CD14-positive monocyte (primary cell): Measurements from ENCODE around the gene TRIM65. TPM values are rescaled to one million over a fixed set of nuclear protein-coding genes. Genes with fewer than 3 reads are reported as not detected.
A peak's percentile ranks its signal among the peaks of the same experiment; 100 is the strongest.

Experiments
- DNase-seq, 3 donors: peaks; one replicate each; pipeline ENCODE4 v3.0.0-alpha.2; 2011 to 2022
- H2AFZ ChIP-seq: 2 replicates; pipeline ENCODE4 v1.6.0; 2012; ENCODE audit warnings: mild to moderate bottlenecking, low read depth, low read length, inconsistent platforms; ENCODE audit not compliant: insufficient read depth, poor library complexity, severe bottlenecking
- H3K27ac ChIP-seq, 2 donors: 1 replicate in 1 of 2; 2 replicates in 1 of 2; pipeline ENCODE4 v1.5.1; 2012 to 2013; ENCODE audit warnings: low read length in 2 of 2, control low read depth in 1 of 2, inconsistent platforms in 1 of 2, low read depth in 1 of 2, mild to moderate bottlenecking in 1 of 2
- H3K27me3 ChIP-seq, 2 donors: one replicate each; pipeline versions ENCODE4 v1.6.0 to v1.6.1; 2011 to 2013; ENCODE audit warnings: low read length in 2 of 2; ENCODE audit not compliant: control insufficient read depth in 2 of 2, insufficient read depth in 2 of 2
- H3K36me3 ChIP-seq, 2 donors: replicated peaks in 1 of 2; 1 replicate in 1 of 2; 2 replicates in 1 of 2; pipeline versions ENCODE4 v1.5.1 to v1.6.1; 2012 to 2013; ENCODE audit warnings: low read length in 2 of 2, control low read depth in 1 of 2, inconsistent platforms in 1 of 2, mild to moderate bottlenecking in 1 of 2; ENCODE audit not compliant: insufficient read depth in 2 of 2, control insufficient read depth in 1 of 2
- H3K4me1 ChIP-seq, 2 donors: 1 replicate in 1 of 2; 2 replicates in 1 of 2; pipeline versions ENCODE4 v1.5.1 to v1.6.1; 2012 to 2013; ENCODE audit warnings: low read length in 2 of 2, control low read depth in 1 of 2, inconsistent platforms in 1 of 2, mild to moderate bottlenecking in 1 of 2, moderate library complexity in 1 of 2; ENCODE audit not compliant: insufficient read depth in 2 of 2, control insufficient read depth in 1 of 2
- H3K4me2 ChIP-seq: replicated peaks from 2 replicates; pipeline ENCODE3; 2012; ENCODE audit warnings: low read length, moderate library complexity, mild to moderate bottlenecking; ENCODE audit not compliant: poor library complexity, severe bottlenecking; ENCODE audit errors: extremely low read depth
- H3K4me3 ChIP-seq, 3 experiments: fragments of 200-600 bp in 1 of 3; sonication (generic) in 1 of 3; replicated peaks in 1 of 3; 1 replicate in 2 of 3; 2 replicates in 1 of 3; pipeline ENCODE4 v1.5.1; 2011 to 2013; ENCODE audit warnings: low read length in 3 of 3, mild to moderate bottlenecking in 3 of 3, control low read depth in 2 of 3, low read depth in 2 of 3, inconsistent platforms in 1 of 3, moderate library complexity in 1 of 3
- H3K79me2 ChIP-seq: 2 replicates; pipeline ENCODE4 v1.6.0; 2012; ENCODE audit warnings: mild to moderate bottlenecking, control low read depth, inconsistent platforms, low read length, moderate library complexity; ENCODE audit not compliant: insufficient read depth
- H3K9ac ChIP-seq: 2 replicates; pipeline ENCODE4 v1.6.0; 2017; ENCODE audit warnings: low read length, mild to moderate bottlenecking; ENCODE audit not compliant: insufficient read depth, poor library complexity, severe bottlenecking
- H3K9me3 ChIP-seq, 2 donors: replicated peaks in 1 of 2; 1 replicate in 1 of 2; 2 replicates in 1 of 2; pipeline versions ENCODE4 v1.5.1 to v1.6.1; 2012 to 2013; ENCODE audit warnings: low read length in 2 of 2, control low read depth in 1 of 2; ENCODE audit not compliant: control insufficient read depth in 1 of 2, insufficient read depth in 1 of 2
- H4K20me1 ChIP-seq: 2 replicates; pipeline ENCODE4 v1.6.0; 2012; ENCODE audit warnings: mild to moderate bottlenecking, low read length, control low read depth, moderate library complexity; ENCODE audit not compliant: insufficient read depth
- H3K27ac Mint-ChIP-seq, 7 donors: one replicate each; pipeline ENCODE4 v1.8.0; 2020; ENCODE audit warnings: mild to moderate bottlenecking in 7 of 7, mixed read lengths in 7 of 7, moderate library complexity in 6 of 7, inconsistent platforms in 2 of 7
- H3K27me3 Mint-ChIP-seq, 3 donors: one replicate each; pipeline ENCODE4 v1.8.0; 2021 to 2022; ENCODE audit warnings: low read depth in 3 of 3, mild to moderate bottlenecking in 3 of 3, mixed read lengths in 3 of 3, moderate library complexity in 3 of 3, inconsistent platforms in 1 of 3
- H3K36me3 Mint-ChIP-seq, 2 donors: one replicate each; pipeline ENCODE4 v1.8.0; 2020; ENCODE audit warnings: mixed read lengths in 2 of 2, inconsistent platforms in 1 of 2, mild to moderate bottlenecking in 1 of 2
- H3K4me1 Mint-ChIP-seq: one replicate; pipeline ENCODE4 v1.8.0; 2020; ENCODE audit warnings: mild to moderate bottlenecking, mixed read lengths
- H3K4me3 Mint-ChIP-seq, 2 donors: one replicate each; pipeline ENCODE4 v1.8.0; 2020; ENCODE audit warnings: mild to moderate bottlenecking in 2 of 2, mixed read lengths in 2 of 2, moderate library complexity in 1 of 2
- H3K9me3 Mint-ChIP-seq, 7 donors: one replicate each; pipeline ENCODE4 v1.8.0; 2020 to 2022; ENCODE audit warnings: mixed read lengths in 7 of 7, mild to moderate bottlenecking in 6 of 7, moderate library complexity in 6 of 7, inconsistent platforms in 2 of 7
- CTCF ChIP-seq: fragments of 200-600 bp; IDR thresholded peaks from one replicate; pipeline ENCODE4 v1.8.0; 2022; ENCODE audit warnings: antibody characterized with exemption, mild to moderate bottlenecking
- WGBS: methylation state at CpG from one replicate; pipeline ENCODE4 v1.1.5; 2013; ENCODE audit warnings: missing lambda C conversion rate; ENCODE audit not compliant: insufficient coverage; 5-methylcytosine and 5-hydroxymethylcytosine counted together
- intact Hi-C, 2 donors: fragments of 100-400 bp; cut with micrococcal nuclease; formaldehyde crosslinking; loops; one replicate each; pipeline versions ENCODE4 v1.15.0 to v1.15.1; 2023
- polyA plus RNA-seq, 3 donors: library from polyadenylated mRNA; depleted of rRNA in 1 of 3; unstranded in 2 of 3; stranded (reverse) in 1 of 3; fragments of 300-500 nt in 2 of 3; fragments of >200 nt in 1 of 3; fragmentation: Illumina TruSeq in 2 of 3; gene quantifications; 1 replicate in 2 of 3; 2 replicates in 1 of 3; pipeline ENCODE4 v1.2.3, GENCODE V29; 2012 to 2021

TRIM65 gene
- polyA plus RNA-seq, 3 donors = 5.6 to 10.4 (median 5.9) TPM

- Histone ChIP-seq H3K4me1 (peaks cover 49 to 56% of the 10 kb centered on the region in 2 donors), H3K9me3 (no peaks in the 10 kb centered on the region), H3K4me2 (peak overlapping the region; percentile 86), H3K36me3 (peaks cover 15 to 20% of the 10 kb centered on the region in 2 donors), H3K79me2 (peaks cover 48% of the 10 kb centered on the region), H3K4me3 (peak overlapping the region; percentile 60 to 95 (median 89)), H3K27ac (peak overlapping the region; percentile 52 to 91), H3K9ac (peak overlapping the region; percentile 78), H2AFZ (peak overlapping the region; percentile 59), H4K20me1 (peaks cover 13% of the 10 kb centered on the region), H3K27me3 (no peaks in the 10 kb centered on the region)
- H3K27ac Mint-ChIP-seq = no peak overlapping the region
- 0% methylated on average over 11 of the region's 19 CpGs for WGBS
- DNase-seq = no peak
- no peak overlapping the region for H3K4me3 Mint-ChIP-seq
- peaks cover 0 to 2% (median 0%) of the 10 kb centered on the region in 7 donors for H3K9me3 Mint-ChIP-seq
- intact Hi-C loops = loop anchor here in 1 of 2 donors (5.0 kb wide), 2 partner anchors 42 to 78 kb away; partner anchors contain the start of gene TRIM65
- H3K4me1 Mint-ChIP-seq = peaks cover 41% of the 10 kb centered on the region
- peaks cover 20 to 27% of the 10 kb centered on the region in 2 donors for H3K36me3 Mint-ChIP-seq
- TF ChIP-seq CTCF = no peak
- H3K27me3 Mint-ChIP-seq = peaks cover 0 to 4% (median 0%) of the 10 kb centered on the region in 3 donors
Measured at GRCh38 chr17:75854881-75855309, 41.9 kb downstream of the TRIM65 start.

- Histone ChIP-seq H3K9ac (peak overlapping the region; percentile 78), H3K4me3 (peak overlapping the region; percentile 60 to 95 (median 89)), H3K9me3 (no peaks in the 10 kb centered on the region), H3K27me3 (no peaks in the 10 kb centered on the region), H3K36me3 (peaks cover 22 to 27% of the 10 kb centered on the region in 2 donors), H3K79me2 (peaks cover 51% of the 10 kb centered on the region), H3K27ac (peak overlapping the region; percentile 46 to 91), H3K4me2 (peak overlapping the region; percentile 86), H2AFZ (no peak overlapping the region), H4K20me1 (peaks cover 20% of the 10 kb centered on the region), H3K4me1 (peaks cover 43 to 49% of the 10 kb centered on the region in 2 donors)
- H3K27ac Mint-ChIP-seq = peak overlapping the region in 1 of 7 donors; percentile 83
- DNase-seq = peak in 2 of 3 donors; percentile 41 to 90
- intact Hi-C loops = no loop called here
- peaks cover 27 to 33% of the 10 kb centered on the region in 2 donors for H3K36me3 Mint-ChIP-seq
- 39% methylated on average over 4 of the region's 7 CpGs for WGBS
- H3K4me1 Mint-ChIP-seq = peaks cover 38% of the 10 kb centered on the region
- peaks cover 0 to 2% (median 0%) of the 10 kb centered on the region in 7 donors for H3K9me3 Mint-ChIP-seq
- no peak overlapping the region for H3K4me3 Mint-ChIP-seq
- no peak for TF ChIP-seq CTCF
- peaks cover 0 to 4% (median 0%) of the 10 kb centered on the region in 3 donors for H3K27me3 Mint-ChIP-seq
Measured at GRCh38 chr17:75854101-75854748, 42.5 kb downstream of the TRIM65 start.
